ENCODE results near the gene RCC2. TPM values are rescaled to one million over a fixed set of nuclear protein-coding genes. Genes with fewer than 3 reads are reported as not detected.

Gene RCC2
- total and polyA plus RNA-seq, 2 of the 4 experiments (the other 2 are of a cell fraction) = 24.0 to 38.9 TPM

DNA sequence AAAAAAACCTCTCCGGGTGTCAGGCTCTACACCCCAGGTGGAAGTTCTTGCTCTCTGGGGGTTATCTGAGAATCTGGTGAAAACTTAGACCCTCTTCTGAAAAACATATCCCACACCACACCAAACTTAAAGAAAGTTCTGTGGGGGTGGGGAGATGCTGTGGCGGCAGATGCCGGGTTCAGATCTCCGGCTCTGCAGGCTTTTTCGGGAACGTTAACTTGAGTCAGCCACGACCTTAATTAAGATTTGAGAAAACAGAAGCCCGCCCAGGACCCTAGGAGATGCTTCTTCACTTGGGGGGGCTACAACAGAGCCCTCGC lies 2.3 kb downstream of the RCC2 start:
- Histone ChIP-seq H3K9ac (ENCODE audit: low read depth, low read length) (peak overlapping the region; percentile 87), H3K9me1 (ENCODE audit: insufficient read depth, low read length) (peaks cover 12% of the 10 kb centered on the region; the same call in 1 of the 2 replicates), H3K4ac (ENCODE audit: low read depth, low read length) (peak overlapping the region; percentile 54; the same call in 1 of the 2 replicates), H3K4me2 (ENCODE audit: low read depth, low read length) (peak overlapping the region; percentile 97), H3K56ac (ENCODE audit: extremely low read depth, insufficient read depth, low read length) (peak overlapping the region; percentile 54), H2BK5ac (ENCODE audit: low read depth, low read length, poor library complexity, severe bottlenecking) (peak overlapping the region; percentile 65), H3K4me3 (ENCODE audit: insufficient read depth, low read depth, low read length) (peak overlapping the region; percentile 90), H4K8ac (ENCODE audit: low read depth in 2 of 2, low read length in 2 of 2) (peak overlapping the region; percentile 45 to 59; a peak in 3 of 4 replicates), H2AK9ac (replicated peaks; ENCODE audit: low read depth, low read length, poor library complexity) (peak overlapping the region; percentile 68), H4K5ac (ENCODE audit: low read depth, low read length) (peak overlapping the region; percentile 49), H3K4me1 (ENCODE audit: control insufficient read depth, insufficient read depth, low read length) (peaks cover 20% of the 10 kb centered on the region), H3K79me1 (ENCODE audit: low read depth in 1 of 2, low read length in 2 of 2) (peaks cover 12 to 50% of the 10 kb centered on the region in 2 experiments), H4K91ac (ENCODE audit: insufficient read depth, low read depth, low read length) (0 out of 2 replicates have a peak overlapping the region, but pooled peaks have one; percentile 38), H3K27ac (ENCODE audit: insufficient read depth, low read length) (peak overlapping the region; percentile 83), H3K36me3 (ENCODE audit: control insufficient read depth, insufficient read depth, low read length) (peaks cover 24% of the 10 kb centered on the region), H4K20me1 (ENCODE audit: insufficient read depth, low read length) (peaks cover 41% of the 10 kb centered on the region), H2AK5ac (ENCODE audit: low read depth, low read length) (no peak overlapping the region), H3K27me3 (ENCODE audit: control insufficient read depth, insufficient read depth, low read length) (no peaks in the 10 kb centered on the region), H2AFZ (replicated peaks; ENCODE audit: low read length, poor library complexity) (peak overlapping the region; percentile 90), H3K9me3 (ENCODE audit: control insufficient read depth, insufficient read depth, low read length) (no peaks in the 10 kb centered on the region), H3K18ac (ENCODE audit: low read depth, low read length) (peak overlapping the region; percentile 11; the same call in 1 of the 2 replicates), H2BK20ac (ENCODE audit: low read depth, low read length) (no peak overlapping the region), H3K23ac (ENCODE audit: low read depth, low read length) (peak overlapping the region; percentile 42), H2BK15ac (ENCODE audit: low read depth, low read length) (no peak overlapping the region), H3K14ac (replicated peaks; ENCODE audit: low read depth, low read length) (peak overlapping the region; percentile 61), H2BK120ac (ENCODE audit: low read depth, low read length) (no peak overlapping the region)
- WGBS, 2 experiments (ENCODE audit: extremely low coverage in 2 of 2, insufficient read length in 1 of 2) = 3% methylated on average over 6 of the region's 9 CpGs; no CpG with 5 or more reads in 1 of the 2 experiments
- intact Hi-C loops (cut with micrococcal nuclease) = loop anchor here (5.0 kb wide), 1 partner anchor 170 kb away; no protein-coding TSS in a partner anchor
- ChIA-PET POLR2A (ENCODE audit: unreplicated experiment) (no interaction called here), CTCF (no interaction called here)
- ATAC-seq (ENCODE audit: low read depth) = no peak
- dilution Hi-C loops (cut with HindIII; ENCODE audit: low sequenced_read_pairs, unreplicated experiment) = no loop called here
- no TSS peak for BruUV-seq (replicated peaks)
- in situ Hi-C loops (cut with MboI; ENCODE audit: low sequenced_read_pairs) = no loop called here
- TF ChIP-seq, protein P1, sequence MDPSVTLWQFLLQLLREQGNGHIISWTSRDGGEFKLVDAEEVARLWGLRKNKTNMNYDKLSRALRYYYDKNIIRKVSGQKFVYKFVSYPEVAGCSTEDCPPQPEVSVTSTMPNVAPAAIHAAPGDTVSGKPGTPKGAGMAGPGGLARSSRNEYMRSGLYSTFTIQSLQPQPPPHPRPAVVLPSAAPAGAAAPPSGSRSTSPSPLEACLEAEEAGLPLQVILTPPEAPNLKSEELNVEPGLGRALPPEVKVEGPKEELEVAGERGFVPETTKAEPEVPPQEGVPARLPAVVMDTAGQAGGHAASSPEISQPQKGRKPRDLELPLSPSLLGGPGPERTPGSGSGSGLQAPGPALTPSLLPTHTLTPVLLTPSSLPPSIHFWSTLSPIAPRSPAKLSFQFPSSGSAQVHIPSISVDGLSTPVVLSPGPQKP (IDR thresholded peaks at IDR 0.05; ENCODE audit: borderline replicate concordance, low read depth, low read length) = no peak
- no peak for TF ChIP-seq BHLHE40 (IDR thresholded peaks at IDR 0.05; ENCODE audit: low read depth, low read length)
- DNase-seq = peak; percentile 11
